GM12891 (cell line): Measurements from ENCODE around the gene PIK3R5.

Experiments
- PAX5 ChIP-seq: IDR thresholded peaks from 2 replicates; pipeline ENCODE4 v1.6.1; 2011; ENCODE audit warnings: low read length, moderate library complexity, mild to moderate bottlenecking; ENCODE audit not compliant: insufficient read depth, severe bottlenecking
- POLR2A ChIP-seq: IDR thresholded peaks from 2 replicates; pipeline ENCODE4 v1.6.1; 2011; ENCODE audit warnings: low read depth, low read length, control low read depth
- POLR2AphosphoS5 ChIP-seq: IDR thresholded peaks from 2 replicates; pipeline ENCODE4 v1.6.1; 2011; ENCODE audit warnings: low read depth, low read length, control low read depth
- POU2F2 ChIP-seq: IDR thresholded peaks from 2 replicates; pipeline ENCODE4 v1.6.1; 2011; ENCODE audit warnings: low read depth, mild to moderate bottlenecking, control low read depth, low read length, moderate library complexity
- SPI1 ChIP-seq: IDR thresholded peaks from 2 replicates; pipeline ENCODE4 v1.6.1; 2011; ENCODE audit warnings: low read depth, low read length, control low read depth
- TAF1 ChIP-seq: IDR thresholded peaks from 2 replicates; pipeline ENCODE4 v1.6.1; 2011; ENCODE audit warnings: low read depth, low read length, control low read depth

DNA sequence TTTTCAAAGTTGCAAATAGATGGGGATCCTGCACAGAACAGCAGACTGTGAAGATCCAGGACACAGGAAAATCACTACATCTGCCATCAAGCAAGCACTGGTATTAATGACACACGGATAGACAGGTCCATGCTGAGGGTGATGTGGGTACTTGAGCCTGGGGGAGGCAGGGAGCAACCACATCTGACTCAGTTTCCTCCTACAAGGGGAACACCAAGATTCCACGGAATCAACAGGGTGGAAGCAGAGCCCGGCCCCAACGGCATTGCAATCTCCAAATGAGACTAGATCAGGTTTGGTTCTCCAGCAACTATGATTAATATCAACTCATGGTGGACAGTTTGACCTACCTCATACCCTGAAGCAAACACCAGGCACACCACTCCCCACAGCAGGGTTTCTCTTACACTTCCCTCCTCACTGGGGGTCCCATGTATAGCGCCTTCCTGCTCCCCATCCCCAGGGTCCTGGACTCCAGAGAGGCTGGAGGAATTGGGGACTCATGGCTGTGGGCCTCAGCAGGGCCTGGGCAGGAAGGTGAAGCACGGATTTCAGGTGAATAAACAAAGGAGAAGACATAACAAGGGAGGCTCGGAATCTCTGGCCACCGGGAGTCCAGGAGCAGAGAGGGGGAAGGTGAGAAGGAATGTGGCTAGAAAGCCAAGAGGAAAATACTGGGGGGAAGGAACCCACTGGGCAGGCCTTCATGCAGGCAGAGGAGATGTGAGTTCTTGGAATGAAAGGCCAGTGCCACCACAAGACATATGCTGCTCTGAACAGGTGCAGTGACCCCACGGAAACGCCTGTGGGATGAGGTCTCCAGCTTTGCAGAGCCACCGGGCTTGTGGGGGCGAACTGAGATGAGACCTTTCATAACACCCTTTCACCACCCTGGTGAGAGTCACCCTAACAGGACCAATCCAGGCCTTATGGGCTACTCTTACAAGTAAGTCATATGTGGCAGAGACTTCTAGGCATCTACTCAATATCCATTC, 68.6 kb downstream of the PIK3R5 start:
- TF ChIP-seq PAX5 (no peak), POLR2AphosphoS5 (no peak), POLR2A (no peak), TAF1 (no peak), SPI1 (no peak), POU2F2 (no peak)
